Measurements from ENCODE around the gene PTPRK. TPM values are rescaled to one million over a fixed set of nuclear protein-coding genes. Genes with fewer than 3 reads are reported as not detected.

The PTPRK gene
- total and polyA plus RNA-seq, 2 donors (not counting 1 experiment from before 2014, with no cell fraction given), result 16.2 to 18.7 TPM

- ChIA-PET POLR2A (no interaction called here), CTCF (no interaction called here)
- TF ChIP-seq, protein P1, sequence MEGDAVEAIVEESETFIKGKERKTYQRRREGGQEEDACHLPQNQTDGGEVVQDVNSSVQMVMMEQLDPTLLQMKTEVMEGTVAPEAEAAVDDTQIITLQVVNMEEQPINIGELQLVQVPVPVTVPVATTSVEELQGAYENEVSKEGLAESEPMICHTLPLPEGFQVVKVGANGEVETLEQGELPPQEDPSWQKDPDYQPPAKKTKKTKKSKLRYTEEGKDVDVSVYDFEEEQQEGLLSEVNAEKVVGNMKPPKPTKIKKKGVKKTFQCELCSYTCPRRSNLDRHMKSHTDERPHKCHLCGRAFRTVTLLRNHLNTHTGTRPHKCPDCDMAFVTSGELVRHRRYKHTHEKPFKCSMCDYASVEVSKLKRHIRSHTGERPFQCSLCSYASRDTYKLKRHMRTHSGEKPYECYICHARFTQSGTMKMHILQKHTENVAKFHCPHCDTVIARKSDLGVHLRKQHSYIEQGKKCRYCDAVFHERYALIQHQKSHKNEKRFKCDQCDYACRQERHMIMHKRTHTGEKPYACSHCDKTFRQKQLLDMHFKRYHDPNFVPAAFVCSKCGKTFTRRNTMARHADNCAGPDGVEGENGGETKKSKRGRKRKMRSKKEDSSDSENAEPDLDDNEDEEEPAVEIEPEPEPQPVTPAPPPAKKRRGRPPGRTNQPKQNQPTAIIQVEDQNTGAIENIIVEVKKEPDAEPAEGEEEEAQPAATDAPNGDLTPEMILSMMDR (IDR thresholded peaks at IDR 0.05), result no peak
- no peak for TF ChIP-seq EZH2 (IDR thresholded peaks at IDR 0.05; ENCODE audit: borderline replicate concordance, insufficient read depth, low read depth, low read length, poor library complexity, severe bottlenecking)
- intact Hi-C loops (cut with micrococcal nuclease), result no loop called here
- no peak overlapping the region for H3K27ac ChIP-seq (ENCODE audit: low read length in 2 of 2)
- no peaks in the 10 kb centered on the region for H3K36me3 ChIP-seq (replicated peaks in 1 of 2; ENCODE audit: control extremely low read depth in 1 of 2, control insufficient read depth in 1 of 2, extremely low read depth in 1 of 2, insufficient read depth in 2 of 2, low read length in 1 of 2)
- ATAC-seq (ENCODE audit: low read depth), result no peak
- H3K9ac ChIP-seq (ENCODE audit: low read length), result no peak overlapping the region
- H3K27me3 ChIP-seq (replicated peaks in 1 of 4; ENCODE audit: control extremely low read depth in 1 of 4, control insufficient read depth in 3 of 4, insufficient read depth in 4 of 4, low read length in 3 of 4), result peaks cover 0 to 2% (median 0%) of the 10 kb centered on the region in 4 experiments
- no peak overlapping the region for H3K4me3 ChIP-seq (ENCODE audit: control extremely low read depth in 1 of 5, extremely low read depth in 1 of 5, insufficient read depth in 1 of 5, low read depth in 2 of 5, low read length in 4 of 5)
- 67% methylated on average over 1 of the region's 2 CpGs for WGBS (ENCODE audit: insufficient coverage)
- H2AFZ ChIP-seq (ENCODE audit: insufficient read depth, low read depth, low read length, poor library complexity, severe bottlenecking), result no peak overlapping the region
- H3K4me1 Mint-ChIP-seq, result no peaks in the 10 kb centered on the region
- no peaks in the 10 kb centered on the region for H3K79me2 ChIP-seq (ENCODE audit: control insufficient read depth, insufficient read depth, low read length)
- peaks cover 0 to 6% (median 0%) of the 10 kb centered on the region in 3 donors for H3K9me3 ChIP-seq (ENCODE audit: control extremely low read depth in 1 of 3, control insufficient read depth in 2 of 3, insufficient read depth in 1 of 3, low read length in 2 of 3)
- H3K4me3 Mint-ChIP-seq, result no peak overlapping the region
- peaks cover 3% of the 10 kb centered on the region for H3K9me3 Mint-ChIP-seq (ENCODE audit: insufficient read depth)
- H3K4me2 ChIP-seq (replicated peaks; ENCODE audit: low read depth, low read length, poor library complexity, severe bottlenecking), result no peak overlapping the region
- H3K27ac Mint-ChIP-seq, result no peak overlapping the region
- H3K4me1 ChIP-seq (ENCODE audit: control insufficient read depth in 2 of 2, insufficient read depth in 2 of 2, low read length in 2 of 2), result no peaks in the 10 kb centered on the region
- no peaks in the 10 kb centered on the region for H3K27me3 Mint-ChIP-seq
- H4K20me1 ChIP-seq (ENCODE audit: control insufficient read depth, insufficient read depth, low read length, poor library complexity, severe bottlenecking), result no peaks in the 10 kb centered on the region
- DNase-seq, result no peak
Measured at GRCh38 chr6:127923135-127923534, 597.3 kb downstream of the PTPRK start.

DNA sequence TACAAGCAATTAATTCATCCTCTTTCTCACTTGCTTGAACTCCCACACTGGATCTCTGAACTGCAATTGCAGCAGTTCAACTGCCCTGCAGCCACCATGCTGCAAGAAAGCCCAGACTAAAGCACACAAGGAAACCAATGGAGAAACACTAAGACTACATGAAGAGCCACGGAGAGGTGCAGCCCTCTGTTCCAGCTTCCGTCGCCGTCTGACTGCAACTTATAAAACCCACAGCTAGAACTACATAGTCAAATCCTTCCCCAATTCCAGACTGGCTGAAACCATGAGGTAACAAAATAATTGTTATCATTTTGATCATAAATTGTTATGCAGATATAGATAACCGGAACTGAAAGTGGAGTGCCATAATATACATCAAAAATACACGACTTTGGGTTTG lies 598.4 kb downstream of the PTPRK start:
- Mint-ChIP-seq H3K27ac (no peak overlapping the region), H3K27me3 (no peaks in the 10 kb centered on the region), H3K4me3 (no peak overlapping the region), H3K4me1 (no peaks in the 10 kb centered on the region), H3K9me3 (ENCODE audit: insufficient read depth) (peaks cover 3% of the 10 kb centered on the region)
- Histone ChIP-seq H3K27ac (ENCODE audit: low read length in 2 of 2) (no peak overlapping the region), H3K9ac (ENCODE audit: low read length) (no peak overlapping the region), H3K9me3 (ENCODE audit: control extremely low read depth in 1 of 3, control insufficient read depth in 2 of 3, insufficient read depth in 1 of 3, low read length in 2 of 3) (peaks cover 0 to 6% (median 0%) of the 10 kb centered on the region in 3 donors), H3K36me3 (replicated peaks in 1 of 2; ENCODE audit: control extremely low read depth in 1 of 2, control insufficient read depth in 1 of 2, extremely low read depth in 1 of 2, insufficient read depth in 2 of 2, low read length in 1 of 2) (no peaks in the 10 kb centered on the region), H3K4me1 (ENCODE audit: control insufficient read depth in 2 of 2, insufficient read depth in 2 of 2, low read length in 2 of 2) (no peaks in the 10 kb centered on the region), H2AFZ (ENCODE audit: insufficient read depth, low read depth, low read length, poor library complexity, severe bottlenecking) (no peak overlapping the region), H3K27me3 (replicated peaks in 1 of 4; ENCODE audit: control extremely low read depth in 1 of 4, control insufficient read depth in 3 of 4, insufficient read depth in 4 of 4, low read length in 3 of 4) (peaks cover 0 to 2% (median 0%) of the 10 kb centered on the region in 4 experiments), H3K4me3 (ENCODE audit: control extremely low read depth in 1 of 5, extremely low read depth in 1 of 5, insufficient read depth in 1 of 5, low read depth in 2 of 5, low read length in 4 of 5) (no peak overlapping the region), H4K20me1 (ENCODE audit: control insufficient read depth, insufficient read depth, low read length, poor library complexity, severe bottlenecking) (no peaks in the 10 kb centered on the region), H3K4me2 (replicated peaks; ENCODE audit: low read depth, low read length, poor library complexity, severe bottlenecking) (no peak overlapping the region), H3K79me2 (ENCODE audit: control insufficient read depth, insufficient read depth, low read length) (no peaks in the 10 kb centered on the region)
- DNase-seq (no peak), ATAC-seq (ENCODE audit: low read depth) (no peak)
- no CpG with 5 or more reads among the region's 6 CpGs for WGBS (ENCODE audit: insufficient coverage)
- CTCF ChIA-PET, result no interaction called here
- intact Hi-C loops (cut with micrococcal nuclease), result no loop called here
- TF ChIP-seq EZH2 (IDR thresholded peaks at IDR 0.05; ENCODE audit: borderline replicate concordance, insufficient read depth, low read depth, low read length, poor library complexity, severe bottlenecking), result no peak
- TF ChIP-seq, protein P1 (IDR thresholded peaks at IDR 0.05), result no peak
- POLR2A ChIA-PET, result no interaction called here
